Omental fat pad (tissue), 4 donors: ENCODE results near the gene NSUN3. TPM values are rescaled to one million over a fixed set of nuclear protein-coding genes. Genes with fewer than 3 reads are reported as not detected.

Source experiments
- ATAC-seq: fragments of 150-250 bp; one replicate; pipeline ENCODE4 v1.9.1; 2016; ENCODE audit warnings: mild to moderate bottlenecking, moderate library complexity; ENCODE audit not compliant: low FRiP score
- DNase-seq: peaks from one replicate; pipeline ENCODE4 v3.0.0-alpha.2; 2019; ENCODE audit warnings: low spot score
- CTCF ChIP-seq, 3 donors: fragments of 450-650 bp; IDR thresholded peaks; one replicate each; pipeline ENCODE4 v1.5.1; 2016 to 2017; ENCODE audit warnings: antibody characterized with exemption in 3 of 3, mild to moderate bottlenecking in 3 of 3, moderate library complexity in 2 of 3
- total RNA-seq, 4 donors: library from RNA; depleted of rRNA; stranded (reverse); fragments of >200 nt; gene quantifications; one replicate each; pipeline ENCODE4 v1.1.0, GENCODE V29; 2016

Gene NSUN3
- total RNA-seq, 4 donors from 2014 or later = 5.6 to 10.2 (median 9.1) TPM

GRCh38 chr3:94162700-94163099, 99.8 kb downstream of the NSUN3 start:
- no peak for TF ChIP-seq CTCF (IDR thresholded peaks at IDR 0.05)
- ATAC-seq = no peak

GRCh38 chr3:94167346-94167745, 104.5 kb downstream of the NSUN3 start:
- ATAC-seq = no peak
- no peak for DNase-seq
- no peak for TF ChIP-seq CTCF (IDR thresholded peaks at IDR 0.05)

More at GRCh38 chr3:94162700-94163099, 99.8 kb downstream of the NSUN3 start:
- no peak for DNase-seq

GRCh38 chr3:94167796-94168195, 104.9 kb downstream of the NSUN3 start:
- DNase-seq = no peak

GRCh38 chr3:94171954-94172353, 109.1 kb downstream of the NSUN3 start:
- ATAC-seq (no peak), DNase-seq (no peak)
- no peak for TF ChIP-seq CTCF (IDR thresholded peaks at IDR 0.05)

More at GRCh38 chr3:94167796-94168195, 104.9 kb downstream of the NSUN3 start:
- no peak for ATAC-seq
- TF ChIP-seq CTCF (IDR thresholded peaks at IDR 0.05) = no peak

- TF ChIP-seq CTCF (IDR thresholded peaks at IDR 0.05) = no peak
- DNase-seq (no peak), ATAC-seq (no peak)
Measured at GRCh38 chr3:94172695-94173310, 109.9 kb downstream of the NSUN3 start.

- no peak for DNase-seq
- no peak for ATAC-seq
- no peak for TF ChIP-seq CTCF (IDR thresholded peaks at IDR 0.05)
Measured at GRCh38 chr3:94173673-94174434, 111.0 kb downstream of the NSUN3 start.

- no peak for ATAC-seq
- TF ChIP-seq CTCF (IDR thresholded peaks at IDR 0.05) = no peak
- no peak for DNase-seq
Measured at GRCh38 chr3:94175677-94176076, 112.8 kb downstream of the NSUN3 start.
